ENCODE results near the gene ZNF568.

The ZNF568 gene

GRCh38 chr19:36915992-36916830, at the start of gene ZNF568, which contains the start of gene ZNF829:
ZNF568 (plus strand) TSS chr19:36916332; CDS start chr19:36922771, 6,439 bp downstream.
ZNF829 (minus strand) TSS chr19:36916291; CDS start chr19:36915167, 1,124 bp downstream.
- DNase-seq = peak; percentile 76

DNA sequence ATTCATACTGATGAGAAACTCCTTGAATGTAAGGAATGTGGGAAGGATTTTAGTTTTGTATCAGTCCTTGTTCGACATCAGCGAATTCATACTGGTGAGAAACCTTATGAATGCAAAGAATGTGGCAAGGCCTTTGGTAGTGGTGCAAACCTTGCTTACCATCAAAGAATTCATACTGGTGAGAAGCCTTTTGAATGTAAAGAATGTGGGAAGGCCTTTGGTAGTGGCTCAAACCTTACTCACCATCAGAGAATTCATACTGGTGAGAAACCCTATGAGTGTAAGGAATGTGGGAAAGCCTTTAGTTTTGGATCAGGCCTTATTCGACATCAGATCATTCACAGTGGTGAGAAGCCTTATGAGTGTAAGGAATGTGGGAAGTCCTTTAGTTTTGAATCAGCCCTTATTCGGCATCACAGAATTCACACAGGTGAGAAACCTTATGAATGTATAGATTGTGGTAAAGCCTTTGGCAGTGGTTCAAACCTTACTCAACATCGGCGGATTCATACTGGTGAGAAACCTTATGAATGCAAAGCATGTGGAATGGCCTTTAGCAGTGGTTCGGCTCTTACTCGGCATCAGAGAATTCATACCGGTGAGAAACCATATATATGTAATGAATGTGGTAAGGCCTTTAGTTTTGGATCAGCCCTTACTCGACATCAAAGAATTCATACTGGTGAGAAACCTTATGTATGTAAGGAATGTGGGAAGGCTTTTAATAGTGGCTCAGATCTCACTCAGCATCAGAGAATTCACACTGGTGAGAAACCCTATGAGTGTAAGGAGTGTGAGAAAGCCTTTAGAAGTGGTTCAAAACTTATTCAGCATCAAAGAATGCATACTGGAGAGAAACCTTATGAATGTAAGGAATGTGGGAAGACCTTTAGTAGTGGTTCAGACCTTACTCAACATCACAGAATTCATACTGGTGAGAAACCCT, 38.9 kb upstream of the ZNF568 start:
- no peak for DNase-seq

- DNase-seq = no peak
Observed at GRCh38 chr19:36891768-36892357, 24.3 kb upstream of the ZNF568 start.

GRCh38 chr19:36894849-36895383, 21.2 kb upstream of the ZNF568 start:
- DNase-seq = no peak

GRCh38 chr19:36898422-36898821, 17.7 kb upstream of the ZNF568 start:
- no peak for DNase-seq

DNA sequence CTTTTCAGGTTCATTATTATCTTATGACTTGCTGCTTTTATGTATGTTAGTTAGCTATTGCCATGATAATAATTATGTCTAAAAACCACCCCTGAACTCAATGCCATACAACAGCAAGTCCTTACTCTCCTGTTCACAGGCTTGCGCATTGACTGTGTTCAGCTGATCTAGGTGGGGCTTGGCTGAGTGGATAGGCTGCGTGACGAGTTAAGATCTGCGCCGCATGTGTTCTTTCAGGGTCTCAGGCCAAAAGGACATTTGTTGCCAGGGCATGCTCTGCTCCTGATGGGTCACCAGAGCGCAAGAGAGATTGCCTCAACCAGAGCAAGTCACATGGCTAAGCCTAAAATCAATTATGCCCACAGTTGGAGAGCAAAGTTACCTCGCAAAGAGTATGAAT, 859 bp downstream of the ZNF568 start:
- DNase-seq = no peak

GRCh38 chr19:36918090-36918489, 2.0 kb downstream of the ZNF568 start:
- no peak for DNase-seq

GRCh38 chr19:36931684-36932083, 15.6 kb downstream of the ZNF568 start:
- DNase-seq = no peak

GRCh38 chr19:36939153-36939552, 23.0 kb downstream of the ZNF568 start:
- DNase-seq = no peak

DNA sequence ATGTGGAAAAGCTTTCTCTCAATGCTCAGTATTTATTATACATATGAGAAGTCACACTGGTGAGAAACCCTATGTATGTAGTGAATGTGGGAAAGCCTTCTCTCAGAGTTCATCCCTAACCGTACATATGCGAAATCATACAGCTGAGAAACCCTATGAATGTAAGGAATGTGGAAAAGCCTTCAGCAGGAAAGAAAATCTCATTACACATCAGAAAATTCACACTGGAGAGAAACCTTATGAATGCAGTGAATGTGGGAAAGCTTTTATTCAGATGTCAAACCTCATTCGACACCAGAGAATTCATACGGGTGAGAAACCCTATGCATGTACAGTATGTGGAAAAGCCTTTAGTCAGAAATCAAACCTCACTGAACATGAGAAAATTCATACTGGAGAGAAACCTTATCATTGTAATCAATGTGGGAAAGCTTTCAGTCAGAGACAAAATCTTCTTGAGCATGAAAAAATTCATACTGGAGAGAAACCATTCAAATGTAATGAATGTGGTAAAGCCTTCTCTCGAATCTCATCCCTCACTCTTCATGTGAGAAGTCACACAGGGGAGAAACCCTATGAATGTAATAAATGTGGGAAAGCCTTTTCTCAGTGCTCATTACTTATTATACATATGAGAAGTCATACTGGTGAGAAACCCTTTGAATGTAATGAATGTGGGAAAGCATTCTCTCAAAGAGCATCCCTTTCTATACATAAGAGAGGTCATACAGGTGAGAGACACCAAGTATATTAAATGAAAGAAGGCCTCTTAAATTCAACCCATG, 34.4 kb downstream of the ZNF568 start:
- DNase-seq = no peak

GRCh38 chr19:36962346-36962745, 46.2 kb downstream of the ZNF568 start:
- DNase-seq = no peak

GRCh38 chr19:36963280-36963679, 47.1 kb downstream of the ZNF568 start:
- DNase-seq = peak; percentile 82

DNA sequence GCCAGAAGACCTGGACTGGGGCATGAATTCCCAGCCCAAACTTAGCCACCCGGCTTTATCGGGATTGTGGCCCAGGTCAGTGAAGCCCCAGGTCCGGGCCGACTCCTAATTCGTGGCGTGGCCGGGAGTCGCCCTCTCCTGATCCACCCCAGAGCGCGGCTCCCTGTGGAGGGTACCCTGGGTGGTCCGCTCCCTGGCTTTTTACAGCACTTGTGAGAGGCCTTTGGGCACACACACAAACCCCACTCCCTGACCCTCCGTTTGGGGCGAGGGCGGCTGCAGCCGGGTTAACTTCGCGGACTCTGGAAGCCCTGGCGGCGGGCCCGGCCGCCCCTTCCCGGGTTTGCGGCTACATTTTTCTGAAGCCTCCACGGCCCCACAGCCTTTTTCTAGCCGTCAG, 56.4 kb downstream of the ZNF568 start:
- no peak for DNase-seq

- no peak for DNase-seq
Observed at GRCh38 chr19:36973021-36973843, 57.1 kb downstream of the ZNF568 start.

DNA sequence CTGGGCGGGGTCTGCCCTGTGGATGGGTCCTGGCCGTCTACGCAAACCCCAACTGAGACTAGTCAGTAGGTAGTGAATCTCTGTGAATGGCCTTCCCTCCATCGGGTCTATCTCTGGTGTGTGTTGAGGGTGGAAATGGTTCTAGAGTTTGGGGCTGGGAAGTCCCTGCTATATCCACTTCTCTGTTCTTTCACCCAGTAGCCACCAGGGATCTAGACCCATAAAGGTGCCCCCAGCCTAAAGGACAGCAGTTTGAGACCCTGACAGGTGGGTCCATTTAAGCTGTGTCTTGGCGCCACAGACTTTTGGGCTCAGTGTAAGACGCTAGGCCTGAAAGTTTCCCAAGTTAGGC, 57.7 kb downstream of the ZNF568 start:
- DNase-seq = no peak

DNA sequence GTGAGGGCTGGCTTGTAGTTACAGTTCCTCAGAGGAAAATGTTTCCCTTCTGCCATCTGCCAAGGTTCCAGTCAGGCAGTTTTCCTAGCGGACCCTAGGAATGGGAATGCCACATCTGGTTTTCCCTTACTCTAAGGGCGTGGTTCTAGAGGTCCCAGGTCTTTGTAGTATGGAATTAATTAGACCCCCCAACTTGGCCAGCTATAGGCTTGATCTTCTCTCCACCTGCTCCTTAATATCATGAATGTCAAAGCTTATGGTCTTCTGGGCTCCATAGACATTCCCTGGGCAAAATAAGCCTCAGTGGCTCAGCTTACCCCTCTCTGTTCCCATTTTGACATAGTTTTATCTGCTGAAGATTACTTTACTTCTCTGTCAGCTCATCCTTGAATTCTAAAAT, 70.0 kb downstream of the ZNF568 start:
- no peak for DNase-seq

GRCh38 chr19:36986601-36987000, 70.5 kb downstream of the ZNF568 start:
- DNase-seq = no peak

GRCh38 chr19:36987091-36987490, 71.0 kb downstream of the ZNF568 start:
- DNase-seq = no peak

GRCh38 chr19:36997152-36997842, 81.2 kb downstream of the ZNF568 start:
- DNase-seq = no peak

DNA sequence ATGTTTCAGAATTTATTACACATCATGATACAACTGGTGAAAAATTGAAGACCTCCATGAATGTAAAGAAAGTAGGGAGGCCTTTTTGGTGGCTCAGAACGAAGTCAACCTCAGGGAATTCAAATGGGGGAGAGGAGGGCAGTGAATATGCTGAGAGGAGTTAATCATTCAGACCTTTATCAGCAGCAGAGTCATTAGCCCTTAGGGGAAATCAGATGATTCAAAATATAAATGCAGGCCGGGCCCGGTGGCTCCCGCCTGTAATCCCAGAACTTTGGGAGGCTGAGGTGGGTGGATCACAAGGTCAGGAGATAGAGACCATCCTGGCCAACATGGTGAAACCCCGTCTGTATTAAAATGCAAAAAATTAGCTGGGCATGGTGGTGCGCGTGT, 81.7 kb downstream of the ZNF568 start:
- no peak for DNase-seq

DNA sequence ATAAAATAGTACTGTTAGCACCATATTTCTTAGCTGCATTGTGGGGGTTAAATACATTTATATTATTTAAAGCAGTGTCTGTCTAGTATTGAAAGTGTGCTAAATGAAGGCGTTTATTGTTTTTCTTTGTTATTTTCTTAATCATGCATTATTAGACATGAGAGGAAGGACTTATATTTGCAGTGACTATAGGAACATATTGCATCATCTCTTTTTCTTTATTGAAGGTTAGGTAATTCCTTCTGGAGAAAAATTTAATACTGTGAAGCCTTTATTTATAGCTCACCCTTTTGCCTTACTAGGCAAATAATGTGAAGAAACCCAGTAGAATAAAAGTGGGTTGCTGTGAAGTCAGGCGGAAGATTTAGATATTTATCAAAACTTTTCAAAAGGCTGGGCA, 83.2 kb downstream of the ZNF568 start:
- no peak for DNase-seq
